ENCODE data around the gene NEUROD4. TPM values are rescaled to one million over a fixed set of nuclear protein-coding genes. Genes with fewer than 3 reads are reported as not detected.

The NEUROD4 gene
- total RNA-seq, 4 donors from 2014 or later = not detected

- H3K27me3 ChIP-seq = no peaks in the 10 kb centered on the region
- TF ChIP-seq, protein P1, sequence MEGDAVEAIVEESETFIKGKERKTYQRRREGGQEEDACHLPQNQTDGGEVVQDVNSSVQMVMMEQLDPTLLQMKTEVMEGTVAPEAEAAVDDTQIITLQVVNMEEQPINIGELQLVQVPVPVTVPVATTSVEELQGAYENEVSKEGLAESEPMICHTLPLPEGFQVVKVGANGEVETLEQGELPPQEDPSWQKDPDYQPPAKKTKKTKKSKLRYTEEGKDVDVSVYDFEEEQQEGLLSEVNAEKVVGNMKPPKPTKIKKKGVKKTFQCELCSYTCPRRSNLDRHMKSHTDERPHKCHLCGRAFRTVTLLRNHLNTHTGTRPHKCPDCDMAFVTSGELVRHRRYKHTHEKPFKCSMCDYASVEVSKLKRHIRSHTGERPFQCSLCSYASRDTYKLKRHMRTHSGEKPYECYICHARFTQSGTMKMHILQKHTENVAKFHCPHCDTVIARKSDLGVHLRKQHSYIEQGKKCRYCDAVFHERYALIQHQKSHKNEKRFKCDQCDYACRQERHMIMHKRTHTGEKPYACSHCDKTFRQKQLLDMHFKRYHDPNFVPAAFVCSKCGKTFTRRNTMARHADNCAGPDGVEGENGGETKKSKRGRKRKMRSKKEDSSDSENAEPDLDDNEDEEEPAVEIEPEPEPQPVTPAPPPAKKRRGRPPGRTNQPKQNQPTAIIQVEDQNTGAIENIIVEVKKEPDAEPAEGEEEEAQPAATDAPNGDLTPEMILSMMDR (IDR thresholded peaks at IDR 0.05) = no peak
- no peak for TF ChIP-seq POLR2A (IDR thresholded peaks at IDR 0.05)
- no peak for TF ChIP-seq EP300 (IDR thresholded peaks at IDR 0.05)
- no peaks in the 10 kb centered on the region for H3K36me3 ChIP-seq
- H3K9me3 ChIP-seq = no peaks in the 10 kb centered on the region
- no peak for DNase-seq (ENCODE audit: low spot score in 2 of 2)
- H3K4me1 ChIP-seq = no peaks in the 10 kb centered on the region
- 59 to 65% methylated on average over 6 of the region's 6 CpGs for WGBS, 2 donors
- H3K27ac ChIP-seq = no peak overlapping the region
- H3K4me3 ChIP-seq = no peak overlapping the region
Measured at GRCh38 chr12:55044135-55044534, 24.4 kb downstream of the NEUROD4 start.

DNA sequence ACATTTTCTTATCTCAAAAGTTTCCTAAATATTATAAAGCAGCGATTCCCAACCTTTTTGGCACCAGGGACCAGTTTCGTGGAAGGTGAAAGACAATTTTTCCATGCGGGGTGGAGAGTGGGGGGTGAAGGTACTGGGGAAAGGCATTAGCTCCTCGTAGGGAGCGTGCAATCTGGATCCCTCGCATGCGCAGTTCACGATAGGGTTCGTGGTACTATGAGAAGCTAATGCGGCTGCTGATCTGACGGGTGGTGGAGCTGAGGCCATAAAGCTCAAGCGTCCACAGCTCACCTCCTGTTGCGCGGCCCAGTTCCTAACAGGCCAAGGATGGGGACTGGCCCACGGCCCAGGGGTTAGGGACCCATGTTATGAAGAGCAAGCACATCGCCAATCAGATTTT, 29.9 kb downstream of the NEUROD4 start:
- no peak for TF ChIP-seq EP300 (IDR thresholded peaks at IDR 0.05)
- TF ChIP-seq POLR2A (IDR thresholded peaks at IDR 0.05) = no peak
- Histone ChIP-seq H3K27ac (no peak overlapping the region), H3K9me3 (no peaks in the 10 kb centered on the region), H3K36me3 (no peaks in the 10 kb centered on the region), H3K4me1 (no peaks in the 10 kb centered on the region), H3K4me3 (no peak overlapping the region), H3K27me3 (no peaks in the 10 kb centered on the region)
- DNase-seq (ENCODE audit: low spot score in 2 of 2) = no peak
- 87 to 88% methylated on average over 16 of the region's 16 CpGs for WGBS, 2 donors

DNA sequence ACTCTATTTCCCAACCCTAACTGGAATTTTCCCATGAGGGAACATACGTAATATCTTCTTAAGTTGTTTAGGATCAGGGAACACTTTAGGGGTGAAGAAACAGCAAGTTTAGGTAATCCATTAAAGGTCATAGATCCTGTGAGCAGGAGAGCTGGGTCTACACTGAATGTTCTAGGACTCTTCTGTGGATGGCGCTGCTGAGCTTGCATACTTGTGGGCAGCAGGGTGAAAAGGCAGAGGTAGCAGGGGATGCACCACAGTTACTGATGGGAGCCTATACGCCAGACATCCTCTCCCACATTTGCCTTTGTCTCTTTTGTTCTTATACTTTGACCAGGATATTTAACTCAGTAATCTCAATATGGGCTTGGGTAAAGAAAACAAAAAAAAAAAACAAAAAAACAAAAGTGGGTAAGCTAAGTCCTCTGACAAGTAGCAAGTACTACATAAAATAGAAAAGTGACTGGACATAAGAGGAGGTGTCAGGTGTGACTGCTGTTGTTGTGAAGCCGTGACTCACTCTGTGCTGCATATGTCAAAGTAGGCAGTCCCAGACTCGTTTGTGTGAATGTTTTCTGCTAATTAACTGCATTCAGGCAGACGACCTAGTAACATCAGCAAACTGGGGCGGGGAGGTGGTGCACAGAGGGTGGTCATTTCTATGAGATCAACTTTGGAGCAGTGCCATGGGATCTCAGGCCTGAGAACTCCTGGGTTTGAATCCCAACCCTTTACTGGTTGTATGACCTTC, 31.6 kb downstream of the NEUROD4 start:
- H3K27ac ChIP-seq = no peak overlapping the region
- no peaks in the 10 kb centered on the region for H3K36me3 ChIP-seq

DNA sequence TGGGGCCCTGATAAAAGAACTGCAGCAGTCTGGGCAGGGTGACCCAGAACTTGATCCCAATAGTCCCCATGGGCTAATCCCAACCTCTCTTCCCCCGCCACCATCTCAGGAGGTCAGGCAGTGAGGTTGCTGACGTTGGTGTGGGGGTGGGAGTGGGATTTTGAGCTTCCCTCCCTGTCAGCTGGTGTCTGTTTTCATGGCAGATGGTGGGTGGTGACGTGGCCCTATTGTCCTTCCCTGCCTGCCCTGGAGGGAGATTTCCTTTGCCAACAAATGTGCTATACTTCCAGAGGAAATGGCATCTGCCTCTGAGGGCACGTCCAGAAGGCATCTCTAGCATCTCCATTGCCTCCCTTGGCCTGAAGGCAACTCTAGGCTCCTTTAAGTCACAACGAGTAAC, 37.7 kb downstream of the NEUROD4 start:
- no peaks in the 10 kb centered on the region for H3K9me3 ChIP-seq
- no peaks in the 10 kb centered on the region for H3K4me1 ChIP-seq
- WGBS, 2 donors = 26 to 30% methylated on average over 5 of the region's 5 CpGs
- H3K4me3 ChIP-seq = no peak overlapping the region
- no peaks in the 10 kb centered on the region for H3K27me3 ChIP-seq
- H3K36me3 ChIP-seq = no peaks in the 10 kb centered on the region
- TF ChIP-seq POLR2A (IDR thresholded peaks at IDR 0.05) (no peak), EP300 (IDR thresholded peaks at IDR 0.05) (no peak)
- TF ChIP-seq, protein P1 (IDR thresholded peaks at IDR 0.05) = no peak
- H3K27ac ChIP-seq = no peak overlapping the region
- DNase-seq (ENCODE audit: low spot score in 2 of 2) = no peak

More for the DNA sequence above, 31.6 kb downstream of the NEUROD4 start:
- 51 to 56% methylated on average over 7 of the region's 7 CpGs for WGBS, 2 donors
- Histone ChIP-seq H3K9me3 (no peaks in the 10 kb centered on the region), H3K4me1 (no peaks in the 10 kb centered on the region), H3K4me3 (no peak overlapping the region), H3K27me3 (no peaks in the 10 kb centered on the region)
- TF ChIP-seq POLR2A (IDR thresholded peaks at IDR 0.05) (no peak), EP300 (IDR thresholded peaks at IDR 0.05) (no peak)
- TF ChIP-seq, protein P1 (IDR thresholded peaks at IDR 0.05) = no peak
- no peak for DNase-seq (ENCODE audit: low spot score in 2 of 2)

DNA sequence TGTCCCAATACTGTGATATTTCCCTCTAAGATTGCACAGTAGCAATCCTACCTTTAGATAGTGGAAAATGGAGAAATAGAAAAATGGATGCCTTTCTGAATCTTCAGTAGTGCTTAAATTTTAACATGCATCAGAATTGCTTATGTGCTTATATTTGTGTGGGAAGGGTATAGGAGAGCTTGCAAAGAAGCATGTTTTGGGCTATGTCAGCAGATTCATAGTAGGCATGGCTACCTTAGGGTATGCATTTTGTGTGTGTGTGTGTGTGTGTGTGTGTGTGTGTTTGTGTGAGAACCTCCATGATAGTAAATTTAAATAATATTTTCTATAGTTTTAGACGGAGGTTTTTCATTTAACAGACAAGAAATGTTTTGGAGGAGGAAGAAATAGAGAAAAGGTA, 38.3 kb downstream of the NEUROD4 start:
- no peaks in the 10 kb centered on the region for H3K36me3 ChIP-seq
- H3K9me3 ChIP-seq = no peaks in the 10 kb centered on the region
- DNase-seq (ENCODE audit: low spot score in 2 of 2) = no peak
- H3K27ac ChIP-seq = no peak overlapping the region
- H3K4me3 ChIP-seq = no peak overlapping the region
- H3K27me3 ChIP-seq = no peaks in the 10 kb centered on the region
- 84 to 95% methylated on average over 1 of the region's 1 CpG for WGBS, 2 donors
- no peak for TF ChIP-seq POLR2A (IDR thresholded peaks at IDR 0.05)
- TF ChIP-seq EP300 (IDR thresholded peaks at IDR 0.05) = no peak
- H3K4me1 ChIP-seq = no peaks in the 10 kb centered on the region

DNA sequence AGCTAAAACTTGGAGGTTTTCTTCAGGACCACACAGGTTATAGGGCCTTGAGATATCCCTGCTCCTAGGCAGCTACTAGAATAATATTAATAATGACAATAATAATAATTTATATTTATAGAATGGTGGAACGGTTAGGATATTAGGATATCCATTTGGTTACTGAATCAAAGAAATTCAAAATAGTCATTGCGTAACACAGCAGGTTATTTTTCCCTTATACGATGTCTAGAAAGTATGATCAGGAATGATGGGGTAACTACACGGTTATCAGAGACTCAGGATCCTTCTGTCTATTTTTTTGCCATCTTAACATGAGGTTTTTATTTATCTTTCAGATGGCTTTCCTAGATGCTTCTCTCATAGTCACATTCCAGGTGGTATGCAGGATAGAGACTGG, 39.0 kb downstream of the NEUROD4 start:
- no peaks in the 10 kb centered on the region for H3K9me3 ChIP-seq
- H3K36me3 ChIP-seq = no peaks in the 10 kb centered on the region
- H3K27me3 ChIP-seq = no peaks in the 10 kb centered on the region
- H3K4me3 ChIP-seq = no peak overlapping the region
- no peak overlapping the region for H3K27ac ChIP-seq
- TF ChIP-seq EP300 (IDR thresholded peaks at IDR 0.05) (no peak), POLR2A (IDR thresholded peaks at IDR 0.05) (no peak)
- TF ChIP-seq, protein P1 (IDR thresholded peaks at IDR 0.05) = no peak
- H3K4me1 ChIP-seq = no peaks in the 10 kb centered on the region
- 88 to 91% methylated on average over 4 of the region's 4 CpGs for WGBS, 2 donors
- no peak for DNase-seq (ENCODE audit: low spot score in 2 of 2)

All from tibial nerve (tissue), 4 donors.